Activated gamma-delta T cell treated with anti-CD3 and anti-CD28 coated beads, Interleukin-2, amount 50 U/mL, for 16 hours (primary cell): Measurements from ENCODE around the gene TBK1.

Source experiments
- DNase-seq: peaks from one replicate; pipeline ENCODE4 v3.0.0-alpha.2; 2020; ENCODE audit warnings: low read depth

TBK1 gene

GRCh38 chr12:64451687-64452558 lies at the start of gene TBK1:
Gene TBK1 (plus strand): TSS chr12:64452120. CDS start chr12:64455871, 3,751 bp downstream.
- peak; percentile 43 for DNase-seq

- no peak for DNase-seq
Observed at GRCh38 chr12:64402181-64402580, 49.7 kb upstream of the TBK1 start.

GRCh38 chr12:64403707-64404469 lies 48.0 kb upstream of the TBK1 start, which contains the start of gene XPOT:
Gene XPOT (plus strand): TSS chr12:64404392. CDS start chr12:64410036, 5,644 bp downstream.
- peak; percentile 84 for DNase-seq

GRCh38 chr12:64404470-64405256 lies 47.3 kb upstream of the TBK1 start:
- DNase-seq: peak; percentile 57

- no peak for DNase-seq
Observed at GRCh38 chr12:64407342-64408223, 44.3 kb upstream of the TBK1 start.

GRCh38 chr12:64411427-64411826 lies 40.5 kb upstream of the TBK1 start:
- DNase-seq: no peak

GRCh38 chr12:64412459-64412858 lies 39.5 kb upstream of the TBK1 start:
- no peak for DNase-seq

- DNase-seq: no peak
Observed at GRCh38 chr12:64413884-64414283, 38.0 kb upstream of the TBK1 start.

GRCh38 chr12:64418209-64418608 lies 33.7 kb upstream of the TBK1 start:
- DNase-seq: no peak

- no peak for DNase-seq
Observed at GRCh38 chr12:64419696-64420095, 32.2 kb upstream of the TBK1 start.

GRCh38 chr12:64427988-64428387 lies 23.9 kb upstream of the TBK1 start:
- DNase-seq: no peak

- DNase-seq: no peak
Observed at GRCh38 chr12:64428956-64429355, 23.0 kb upstream of the TBK1 start.

- DNase-seq: no peak
Observed at GRCh38 chr12:64430886-64431285, 21.0 kb upstream of the TBK1 start.

- no peak for DNase-seq
Observed at GRCh38 chr12:64431791-64432190, 20.1 kb upstream of the TBK1 start.

GRCh38 chr12:64433915-64434314 lies 18.0 kb upstream of the TBK1 start:
- no peak for DNase-seq

- no peak for DNase-seq
Observed at GRCh38 chr12:64440100-64440499, 11.8 kb upstream of the TBK1 start.

- no peak for DNase-seq
Observed at GRCh38 chr12:64445490-64445889, 6.4 kb upstream of the TBK1 start.

GRCh38 chr12:64446295-64446694 lies 5.6 kb upstream of the TBK1 start:
- DNase-seq: no peak

- no peak for DNase-seq
Observed at GRCh38 chr12:64450057-64450640, 1.8 kb upstream of the TBK1 start.

GRCh38 chr12:64450711-64451486 lies 1.0 kb upstream of the TBK1 start:
- no peak for DNase-seq
